Natural killer cell treated with Interleukin-12 subunit alpha and Interleukin-12 subunit beta and Interleukin-15 and Interleukin-18, amount 100 ng/mL, for 72 hours (primary cell): ENCODE results near the gene HTRA3. TPM values are rescaled to one million over a fixed set of nuclear protein-coding genes. Genes with fewer than 3 reads are reported as not detected.

Experiments
- ATAC-seq, 2 donors: fragments of 150-1000 bp; cut with Tn5 transposase in 1 of 2; sonication (Bioruptor Pico), chemical (Tn5 transposase) in 1 of 2; 2 replicates each; pipeline ENCODE4 v1.10.0; 2021
- DNase-seq: peaks from one replicate; pipeline ENCODE4 v3.0.0; 2022; ENCODE audit warnings: low spot score
- H3K27ac Mint-ChIP-seq, 2 donors: 1 replicate in 1 of 2; 2 replicates in 1 of 2; pipeline ENCODE4 v1.8.0; 2022; ENCODE audit warnings: mixed read lengths in 2 of 2, mild to moderate bottlenecking in 1 of 2, moderate library complexity in 1 of 2
- H3K27me3 Mint-ChIP-seq, 2 donors: 1 replicate in 1 of 2; 2 replicates in 1 of 2; pipeline ENCODE4 v1.8.0; 2022; ENCODE audit warnings: mixed read lengths in 2 of 2
- H3K36me3 Mint-ChIP-seq: one replicate; pipeline ENCODE4 v1.8.0; 2022; ENCODE audit warnings: mixed read lengths
- H3K4me1 Mint-ChIP-seq, 2 donors: 1 replicate in 1 of 2; 2 replicates in 1 of 2; pipeline ENCODE4 v1.8.0; 2022; ENCODE audit warnings: low read depth in 2 of 2, mixed read lengths in 2 of 2, mild to moderate bottlenecking in 1 of 2
- H3K4me3 Mint-ChIP-seq: one replicate; pipeline ENCODE4 v1.8.0; 2022; ENCODE audit warnings: mixed read lengths
- H3K9me3 Mint-ChIP-seq: 2 replicates; pipeline ENCODE4 v1.8.0; 2022; ENCODE audit warnings: mixed read lengths
- total RNA-seq, 2 donors: library from RNA; stranded (reverse); gene quantifications; one replicate each; pipeline ENCODE4 v1.2.3, GENCODE V29; 2022

The HTRA3 gene
- total RNA-seq, 2 donors from 2014 or later, result not detected

- no peak for ATAC-seq
- no peak for DNase-seq
- no peaks in the 10 kb centered on the region for H3K9me3 Mint-ChIP-seq
Measured at GRCh38 chr4:8280876-8281440, 11.4 kb downstream of the HTRA3 start.

GRCh38 chr4:8281519-8282133 is 12.1 kb downstream of the HTRA3 start:
- ATAC-seq, result no peak
- no peaks in the 10 kb centered on the region for H3K36me3 Mint-ChIP-seq
- no peaks in the 10 kb centered on the region for H3K27me3 Mint-ChIP-seq
- no peaks in the 10 kb centered on the region for H3K9me3 Mint-ChIP-seq
- H3K4me1 Mint-ChIP-seq, result peaks cover 0 to 5% of the 10 kb centered on the region in 2 donors
- no peak overlapping the region for H3K27ac Mint-ChIP-seq
- DNase-seq, result no peak
- no peak overlapping the region for H3K4me3 Mint-ChIP-seq

More at GRCh38 chr4:8280876-8281440, 11.4 kb downstream of the HTRA3 start:
- Mint-ChIP-seq H3K27me3 (no peaks in the 10 kb centered on the region), H3K4me1 (peaks cover 0 to 5% of the 10 kb centered on the region in 2 donors), H3K27ac (no peak overlapping the region), H3K4me3 (no peak overlapping the region), H3K36me3 (no peaks in the 10 kb centered on the region)

GRCh38 chr4:8282134-8282641 is 12.6 kb downstream of the HTRA3 start:
- H3K27ac Mint-ChIP-seq, result no peak overlapping the region
- peaks cover 0 to 5% of the 10 kb centered on the region in 2 donors for H3K4me1 Mint-ChIP-seq
- ATAC-seq (no peak), DNase-seq (no peak)
- no peak overlapping the region for H3K4me3 Mint-ChIP-seq
- H3K36me3 Mint-ChIP-seq, result no peaks in the 10 kb centered on the region
- H3K27me3 Mint-ChIP-seq, result no peaks in the 10 kb centered on the region
- H3K9me3 Mint-ChIP-seq, result no peaks in the 10 kb centered on the region

GRCh38 chr4:8282742-8283141 is 13.2 kb downstream of the HTRA3 start:
- Mint-ChIP-seq H3K9me3 (no peaks in the 10 kb centered on the region), H3K4me3 (no peak overlapping the region), H3K27me3 (no peaks in the 10 kb centered on the region), H3K4me1 (peaks cover 0 to 5% of the 10 kb centered on the region in 2 donors), H3K36me3 (no peaks in the 10 kb centered on the region), H3K27ac (no peak overlapping the region)
- no peak for ATAC-seq
- no peak for DNase-seq

- no peak for ATAC-seq
- DNase-seq, result no peak
- Mint-ChIP-seq H3K4me3 (no peak overlapping the region), H3K27ac (no peak overlapping the region), H3K9me3 (no peaks in the 10 kb centered on the region), H3K36me3 (no peaks in the 10 kb centered on the region), H3K27me3 (no peaks in the 10 kb centered on the region), H3K4me1 (peaks cover 0 to 5% of the 10 kb centered on the region in 2 donors)
Measured at GRCh38 chr4:8283161-8283560, 13.6 kb downstream of the HTRA3 start.

- Mint-ChIP-seq H3K4me3 (no peak overlapping the region), H3K36me3 (no peaks in the 10 kb centered on the region), H3K9me3 (no peaks in the 10 kb centered on the region), H3K27me3 (no peaks in the 10 kb centered on the region), H3K27ac (no peak overlapping the region), H3K4me1 (peaks cover 0 to 5% of the 10 kb centered on the region in 2 donors)
- no peak for ATAC-seq
- DNase-seq, result no peak
Measured at GRCh38 chr4:8283631-8284121, 14.1 kb downstream of the HTRA3 start.

GRCh38 chr4:8284391-8284790 is 14.8 kb downstream of the HTRA3 start:
- ATAC-seq, result no peak
- Mint-ChIP-seq H3K4me3 (no peak overlapping the region), H3K27ac (no peak overlapping the region), H3K27me3 (no peaks in the 10 kb centered on the region), H3K4me1 (peaks cover 0 to 3% of the 10 kb centered on the region in 2 donors), H3K36me3 (no peaks in the 10 kb centered on the region), H3K9me3 (no peaks in the 10 kb centered on the region)
- no peak for DNase-seq

- Mint-ChIP-seq H3K27ac (no peak overlapping the region), H3K9me3 (no peaks in the 10 kb centered on the region), H3K4me1 (no peaks in the 10 kb centered on the region), H3K4me3 (no peak overlapping the region), H3K27me3 (no peaks in the 10 kb centered on the region), H3K36me3 (no peaks in the 10 kb centered on the region)
- ATAC-seq (no peak), DNase-seq (no peak)
Measured at GRCh38 chr4:8285143-8285975, 15.8 kb downstream of the HTRA3 start.

- H3K4me1 Mint-ChIP-seq, result no peaks in the 10 kb centered on the region
- H3K27ac Mint-ChIP-seq, result no peak overlapping the region
- no peaks in the 10 kb centered on the region for H3K27me3 Mint-ChIP-seq
- no peak overlapping the region for H3K4me3 Mint-ChIP-seq
- no peaks in the 10 kb centered on the region for H3K36me3 Mint-ChIP-seq
- no peak for ATAC-seq
- no peak for DNase-seq
- no peaks in the 10 kb centered on the region for H3K9me3 Mint-ChIP-seq
Measured at GRCh38 chr4:8285976-8286718, 16.6 kb downstream of the HTRA3 start.

- no peaks in the 10 kb centered on the region for H3K36me3 Mint-ChIP-seq
- H3K9me3 Mint-ChIP-seq, result no peaks in the 10 kb centered on the region
Measured at GRCh38 chr4:8286719-8287342, 17.3 kb downstream of the HTRA3 start.

GRCh38 chr4:8287343-8288280 is 18.1 kb downstream of the HTRA3 start:
- Mint-ChIP-seq H3K36me3 (no peaks in the 10 kb centered on the region), H3K4me1 (no peaks in the 10 kb centered on the region), H3K27ac (no peak overlapping the region), H3K9me3 (no peaks in the 10 kb centered on the region), H3K4me3 (no peak overlapping the region), H3K27me3 (no peaks in the 10 kb centered on the region)
- DNase-seq (no peak), ATAC-seq (no peak)

More at GRCh38 chr4:8286719-8287342, 17.3 kb downstream of the HTRA3 start:
- no peak overlapping the region for H3K4me3 Mint-ChIP-seq
- no peak overlapping the region for H3K27ac Mint-ChIP-seq
- H3K4me1 Mint-ChIP-seq, result no peaks in the 10 kb centered on the region
- DNase-seq (no peak), ATAC-seq (no peak)
- H3K27me3 Mint-ChIP-seq, result no peaks in the 10 kb centered on the region

- Mint-ChIP-seq H3K36me3 (no peaks in the 10 kb centered on the region), H3K27me3 (no peaks in the 10 kb centered on the region), H3K4me3 (no peak overlapping the region), H3K27ac (no peak overlapping the region), H3K9me3 (no peaks in the 10 kb centered on the region), H3K4me1 (no peaks in the 10 kb centered on the region)
- ATAC-seq (no peak), DNase-seq (no peak)
Measured at GRCh38 chr4:8289151-8289750, 19.7 kb downstream of the HTRA3 start.
